Measurements from ENCODE around the gene IPMK.
A peak's percentile ranks its signal among the peaks of the same experiment; 100 is the strongest.
"Not testable (repeated sequence)": the region's sequence is repeated elsewhere in the genome, so short reads cannot be mapped to it uniquely, and the experiment has no call there.

IPMK gene

DNA sequence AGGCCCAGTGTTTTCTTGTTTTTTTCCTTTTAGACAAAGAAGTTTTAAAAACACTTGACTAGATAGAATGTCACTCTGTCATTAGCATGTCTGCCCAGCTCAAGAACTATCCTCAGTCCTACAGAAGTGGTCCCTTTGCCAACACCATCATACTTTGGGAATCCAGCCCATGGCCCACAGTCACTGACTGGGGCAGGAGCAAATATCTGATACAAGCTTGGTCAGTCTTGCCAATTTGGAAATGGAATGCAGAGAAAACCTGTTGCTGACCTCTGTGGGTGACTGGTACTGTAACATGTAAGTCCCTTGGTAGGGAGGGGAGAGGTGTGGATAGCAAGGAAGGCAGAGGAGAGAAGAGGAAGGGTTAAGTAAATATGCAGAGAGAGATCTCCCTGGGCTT lies 47.8 kb downstream of the IPMK start:
- no peak for DNase-seq

DNA sequence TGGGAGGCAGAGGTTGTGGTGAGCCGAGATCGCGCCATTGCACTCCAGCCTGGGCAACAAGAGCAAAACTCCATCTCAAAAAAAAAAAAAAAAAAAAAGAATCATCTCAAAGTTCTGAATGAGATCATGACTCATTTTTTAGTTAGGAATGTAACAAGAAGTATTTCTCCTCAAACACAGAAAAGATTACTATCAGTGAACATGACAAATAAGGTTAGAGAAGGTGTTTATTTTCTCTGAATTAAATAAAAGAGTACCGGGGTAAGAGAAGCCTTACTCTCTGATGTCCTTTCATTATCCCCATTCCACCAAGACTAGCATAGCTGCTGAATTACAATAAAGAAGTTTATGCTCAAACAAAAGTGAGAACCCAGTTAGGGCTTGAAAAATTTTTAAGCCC lies 50.1 kb downstream of the IPMK start:
- DNase-seq, result no peak

DNA sequence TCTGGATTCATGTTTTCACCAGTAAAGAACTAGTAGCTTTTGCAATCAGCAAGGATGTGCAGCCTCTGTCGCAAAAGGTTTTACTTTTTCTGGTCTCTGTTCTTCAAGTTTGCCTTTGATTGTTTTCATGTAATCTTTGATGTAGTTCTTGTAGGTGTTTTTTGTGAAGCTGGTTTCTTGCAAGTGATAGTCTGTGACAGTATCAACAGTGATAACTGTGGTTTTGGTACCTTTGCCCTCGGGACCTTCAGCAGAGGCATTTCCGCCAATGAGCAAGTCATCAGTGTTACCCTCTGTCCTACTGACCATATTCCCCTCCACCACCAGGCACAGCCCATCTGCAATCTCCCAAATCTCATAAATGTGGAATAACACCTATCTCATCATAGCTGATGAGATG lies 55.1 kb downstream of the IPMK start:
- DNase-seq, result no peak

DNA sequence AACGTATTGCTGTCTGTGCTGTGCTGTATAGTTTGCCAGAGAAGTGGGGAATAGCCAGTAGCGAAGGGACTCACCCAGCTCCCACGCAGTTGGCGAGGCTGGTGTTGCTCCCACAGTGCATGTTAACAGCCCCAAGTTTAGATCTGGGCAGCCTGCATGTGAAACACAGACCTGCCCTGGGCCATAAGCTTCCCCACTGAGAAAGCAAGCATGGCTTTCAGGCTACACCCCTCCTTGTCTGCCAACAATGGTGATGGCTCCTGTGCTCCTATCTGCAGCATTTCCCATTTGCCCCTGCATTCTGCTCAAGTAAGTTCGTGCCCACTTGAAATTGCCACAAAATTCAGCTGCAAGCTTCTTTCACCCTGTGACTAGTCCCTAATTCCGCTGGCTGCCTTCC lies 57.5 kb downstream of the IPMK start:
- no peak for DNase-seq

DNA sequence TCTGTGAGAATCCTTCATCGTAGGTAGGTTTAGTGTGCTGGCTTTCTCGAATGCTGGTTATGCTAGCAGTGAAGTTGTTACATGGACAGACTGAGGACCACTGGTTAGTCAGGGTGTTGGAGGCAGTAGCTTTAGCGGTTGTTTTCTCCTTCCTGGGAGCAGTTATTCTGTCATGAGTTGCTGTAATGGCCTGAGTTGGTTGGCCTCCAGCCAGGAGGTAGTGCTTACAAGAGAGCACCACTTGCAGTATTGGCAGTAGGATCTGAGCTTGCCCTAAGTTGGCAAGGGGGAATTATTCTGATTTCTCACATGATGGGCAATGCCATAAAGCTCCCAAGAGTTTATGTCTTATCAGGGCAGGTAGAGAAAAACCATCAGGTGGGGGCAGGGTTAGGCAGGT lies 58.0 kb downstream of the IPMK start:
- no peak for DNase-seq

DNA sequence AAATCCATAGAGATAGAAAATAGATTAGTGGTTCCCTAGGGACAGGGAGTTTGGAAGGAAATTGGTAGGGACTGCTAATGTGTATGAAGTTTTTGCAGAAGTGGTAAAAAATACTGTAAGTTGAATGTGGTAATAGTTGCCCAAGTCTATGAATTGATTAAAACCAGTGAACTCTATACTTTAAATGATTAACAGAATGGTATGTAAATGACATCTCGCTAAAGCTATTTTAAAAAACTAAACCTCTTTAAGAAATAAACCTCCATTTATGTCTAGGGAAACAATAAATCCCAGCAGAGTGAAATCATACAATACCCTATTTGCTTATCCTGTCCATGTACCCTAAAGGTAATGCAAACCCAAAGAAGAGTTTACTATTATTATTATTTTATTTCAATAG lies 61.4 kb downstream of the IPMK start:
- DNase-seq, result no peak

DNA sequence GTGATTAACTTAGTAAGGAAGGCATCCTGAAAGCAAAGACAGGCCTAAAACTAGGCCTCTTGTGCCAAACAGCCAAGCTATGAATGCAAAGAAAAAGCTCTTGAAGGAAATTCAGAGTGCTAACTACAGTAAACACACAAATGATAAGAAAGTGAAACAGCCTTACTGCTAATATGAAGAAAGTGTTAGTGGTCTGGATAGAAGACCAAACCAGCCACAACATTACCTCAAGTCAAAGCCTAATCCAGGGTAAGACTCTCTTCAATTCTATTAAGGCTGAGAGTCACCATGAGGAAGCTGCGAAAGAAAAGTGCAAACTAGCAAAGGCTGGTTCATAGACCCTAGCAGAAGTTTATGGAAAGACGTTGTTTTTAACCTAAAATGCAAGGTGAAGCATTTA lies 66.0 kb downstream of the IPMK start:
- no peak for DNase-seq

DNA sequence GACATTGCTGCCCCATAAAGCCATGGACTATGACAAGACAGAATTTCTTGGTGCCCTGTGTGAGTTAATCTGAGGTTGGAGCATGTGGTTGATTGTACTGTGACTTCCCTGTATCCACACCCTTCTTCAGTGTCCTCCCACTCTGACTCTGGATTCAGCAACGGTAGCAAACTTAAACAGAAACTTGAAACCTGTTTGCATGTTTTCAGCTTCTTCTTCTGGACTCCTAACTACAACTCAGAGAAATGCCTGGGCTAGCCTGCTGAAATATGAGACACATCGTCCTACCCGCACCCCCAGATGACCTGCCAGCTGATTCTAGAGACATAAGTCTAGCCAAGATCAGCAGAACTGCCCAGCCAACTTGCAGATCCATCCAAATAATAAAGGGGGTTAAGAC lies 78.4 kb downstream of the IPMK start:
- no peak for DNase-seq

DNA sequence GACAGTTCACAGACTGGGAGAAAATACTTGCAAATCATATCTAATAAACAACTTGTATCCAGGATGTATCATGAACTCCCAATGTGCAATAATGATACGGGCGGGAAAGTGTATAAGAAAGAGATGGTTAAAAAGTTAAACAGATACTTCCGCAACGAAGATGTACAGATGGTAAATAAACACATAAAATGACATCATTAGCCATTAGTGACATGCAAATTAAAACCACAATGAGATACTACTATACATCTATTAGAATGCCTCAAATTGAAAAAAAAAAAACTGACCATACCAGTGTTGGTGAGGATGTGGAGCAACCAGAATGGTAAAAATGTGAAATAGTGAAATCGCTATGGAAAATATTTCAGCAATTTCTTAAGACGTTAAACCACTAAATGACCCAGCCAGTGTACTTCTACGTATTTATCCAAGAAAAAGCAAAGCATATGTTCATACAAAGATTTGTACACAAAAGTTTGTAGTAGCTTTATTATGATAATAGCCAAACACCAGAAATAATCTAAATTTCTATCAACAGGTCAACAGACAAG lies 83.5 kb downstream of the IPMK start:
- DNase-seq, result no peak

DNA sequence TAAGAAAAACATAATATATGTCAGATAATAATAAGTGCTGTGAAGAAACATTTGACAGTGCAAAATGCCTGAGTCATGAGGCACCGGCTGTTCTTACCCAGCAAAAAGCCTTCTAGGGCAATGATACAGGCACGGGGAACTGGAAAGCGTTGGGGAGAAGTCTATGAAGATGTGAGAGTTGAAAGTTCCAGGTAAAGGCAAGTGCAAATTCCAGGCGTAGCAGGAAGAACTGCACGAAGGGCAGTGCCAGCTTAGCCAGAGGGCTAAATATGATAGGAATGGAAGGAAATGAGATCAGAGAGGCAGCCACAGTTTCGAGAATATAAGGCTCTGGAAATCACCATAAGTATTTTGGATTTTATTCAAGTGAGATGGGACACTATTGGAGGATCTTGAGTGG lies 87.0 kb downstream of the IPMK start:
- no peak for DNase-seq

DNA sequence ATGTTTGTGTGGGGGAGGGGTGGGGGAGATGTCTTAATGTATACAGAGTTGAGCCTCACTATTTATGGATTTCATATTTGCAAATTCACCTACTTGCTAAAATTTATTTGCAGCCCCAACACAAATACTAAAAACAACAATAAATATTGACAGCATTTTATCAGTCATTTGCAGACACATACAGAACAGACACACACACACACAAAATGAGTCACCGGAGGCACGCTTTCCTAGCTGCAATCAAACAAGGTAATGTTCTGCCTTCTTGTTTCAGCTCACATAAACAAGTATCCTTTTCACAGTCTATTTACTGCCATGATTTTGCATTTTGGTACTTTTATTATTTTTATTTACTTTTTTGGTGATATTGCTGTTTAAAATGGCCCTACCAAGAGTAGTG lies 88.5 kb downstream of the IPMK start:
- no peak for DNase-seq

DNA sequence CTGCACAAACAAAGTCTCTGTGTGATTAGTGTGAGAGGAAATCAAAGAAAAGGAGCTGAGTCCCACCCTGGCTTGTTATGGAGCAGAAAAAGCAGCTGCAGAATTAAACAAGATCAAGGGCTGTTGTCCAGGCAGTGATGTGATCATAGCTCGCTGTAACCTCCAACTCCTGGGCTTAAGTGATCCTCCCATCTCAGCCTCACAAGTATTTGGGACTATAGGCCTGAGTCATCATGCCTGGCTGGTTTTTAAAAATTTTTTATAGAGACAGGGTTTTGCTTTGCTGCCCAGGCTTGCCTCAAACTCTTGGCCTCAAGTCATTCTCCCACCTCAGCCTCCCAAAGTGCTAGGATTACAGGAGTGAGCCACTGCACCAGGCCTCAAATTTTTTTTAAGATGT lies 88.9 kb downstream of the IPMK start:
- DNase-seq, result no peak

DNA sequence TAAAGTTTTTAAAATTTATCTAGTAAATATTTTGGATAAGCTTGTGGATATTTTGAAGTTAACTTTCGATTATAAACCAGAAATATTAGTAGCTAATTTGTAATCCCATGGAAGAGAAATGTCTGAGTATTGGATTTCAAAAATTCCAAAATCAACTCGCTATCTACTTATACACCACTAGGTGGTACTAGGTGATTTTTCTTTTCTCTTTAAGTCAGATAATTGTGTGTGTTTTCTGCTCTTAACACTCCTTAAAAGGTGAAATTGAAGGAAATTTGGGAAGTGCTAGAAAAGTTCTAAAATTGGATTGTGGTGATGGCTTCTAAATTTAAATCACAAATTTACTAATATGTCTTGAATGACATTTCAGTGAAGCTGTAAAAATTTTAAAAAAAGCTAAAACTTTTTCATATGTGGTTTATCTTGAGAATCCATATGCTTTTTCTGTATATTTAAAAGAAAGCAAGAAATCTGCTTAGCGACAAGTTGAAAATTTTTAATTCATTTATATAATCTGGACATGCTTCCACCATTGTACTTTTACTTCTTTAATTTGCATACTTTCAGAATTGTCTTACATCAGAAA lies 90.2 kb downstream of the IPMK start:
- DNase-seq, result no peak

DNA sequence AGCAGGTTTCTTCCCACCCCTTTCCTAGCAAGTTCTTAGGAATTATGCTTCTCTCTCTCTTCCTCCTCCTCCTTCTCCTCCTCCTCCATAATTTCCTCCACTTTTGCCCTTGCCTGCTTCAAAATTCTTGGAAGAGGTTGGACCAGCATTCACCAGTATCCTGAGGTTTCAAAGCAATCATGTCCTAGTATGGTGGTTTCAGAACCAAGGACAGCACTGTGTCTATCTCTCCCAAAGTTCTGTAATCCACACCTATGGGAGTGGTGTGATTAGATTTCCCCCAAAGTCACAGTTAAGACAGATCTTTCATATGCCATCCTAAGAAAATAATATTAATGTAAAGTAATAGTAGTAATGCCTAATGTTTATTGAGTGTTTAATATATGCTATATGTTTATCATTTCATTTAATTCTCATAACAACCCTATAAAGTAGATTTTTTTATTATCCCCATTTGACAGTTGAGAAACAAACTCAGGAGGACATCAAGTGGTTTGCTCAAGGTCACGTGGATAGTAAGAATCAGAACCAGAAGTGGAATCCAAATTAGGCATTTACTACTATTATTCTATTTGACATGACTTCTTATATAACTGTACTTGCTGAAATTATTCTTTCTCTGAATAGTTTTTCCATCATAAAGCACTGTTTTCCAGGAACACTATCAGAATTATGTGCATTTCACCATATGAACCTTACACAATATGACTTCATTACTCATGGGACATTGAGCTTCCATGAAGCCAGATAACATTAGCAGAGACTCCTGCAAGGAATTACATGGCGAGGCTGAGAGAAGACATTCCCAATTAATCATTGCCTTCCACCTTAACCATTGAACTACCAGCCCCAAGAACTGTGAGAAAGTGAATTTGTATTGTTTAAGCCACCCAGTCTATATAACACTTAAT lies 91.4 kb downstream of the IPMK start:
- no peak for DNase-seq

DNA sequence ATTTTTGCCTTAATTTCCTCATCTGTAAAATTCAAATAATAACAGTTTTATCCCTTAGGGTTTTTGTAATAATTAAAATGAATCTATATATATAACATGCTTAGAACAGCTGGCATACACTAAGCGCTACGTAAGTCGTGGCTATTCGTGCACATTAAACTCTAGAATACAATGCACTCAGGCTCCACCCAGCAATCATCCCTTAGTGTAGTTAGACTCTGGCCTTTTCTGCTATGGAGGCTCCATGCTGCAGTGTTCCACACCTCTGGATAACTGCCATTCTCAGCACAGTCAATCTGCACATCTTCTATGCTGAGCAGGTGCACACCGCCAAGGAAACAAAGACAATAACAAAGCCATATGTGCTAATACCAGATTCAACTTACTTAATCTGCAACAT lies 92.9 kb downstream of the IPMK start:
- no peak for DNase-seq

DNA sequence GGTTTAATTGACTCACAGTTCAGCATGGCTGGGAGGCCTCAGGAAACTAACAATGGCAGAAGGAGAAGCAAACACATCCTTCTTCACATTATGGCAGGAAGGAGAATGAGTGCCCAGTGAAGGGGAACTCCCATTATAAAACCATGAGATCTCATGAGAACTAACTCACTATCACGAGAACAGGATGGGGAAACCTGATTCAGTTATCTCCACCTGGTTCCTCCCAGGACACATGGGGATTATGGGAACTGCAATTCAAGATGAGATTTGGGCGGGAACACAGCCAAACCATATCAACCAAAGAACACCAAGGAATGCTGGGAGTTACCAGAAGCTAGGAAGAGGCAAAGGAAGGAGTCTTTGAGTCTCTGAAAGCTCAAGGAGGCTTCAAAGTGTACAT lies 94.3 kb downstream of the IPMK start:
- no peak for DNase-seq

DNA sequence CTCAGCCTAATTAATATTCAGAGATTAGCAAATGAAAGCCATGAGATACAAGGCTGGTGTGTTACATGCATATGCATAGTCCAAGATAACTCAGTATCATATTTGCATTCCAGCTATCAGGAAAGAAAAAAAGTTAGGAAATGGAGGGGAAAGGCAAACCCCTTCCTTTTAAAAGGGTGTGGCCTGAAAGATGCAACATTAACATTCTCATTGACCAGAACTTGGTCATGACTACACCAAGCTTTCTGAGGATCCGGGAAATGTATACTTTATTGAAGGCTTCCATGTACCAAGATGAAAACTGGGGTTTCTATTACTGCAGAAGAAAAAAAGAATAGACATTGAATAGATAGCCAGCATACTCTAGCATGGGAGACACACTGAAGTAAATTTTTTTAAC lies 96.5 kb downstream of the IPMK start:
- DNase-seq, result no peak

DNA sequence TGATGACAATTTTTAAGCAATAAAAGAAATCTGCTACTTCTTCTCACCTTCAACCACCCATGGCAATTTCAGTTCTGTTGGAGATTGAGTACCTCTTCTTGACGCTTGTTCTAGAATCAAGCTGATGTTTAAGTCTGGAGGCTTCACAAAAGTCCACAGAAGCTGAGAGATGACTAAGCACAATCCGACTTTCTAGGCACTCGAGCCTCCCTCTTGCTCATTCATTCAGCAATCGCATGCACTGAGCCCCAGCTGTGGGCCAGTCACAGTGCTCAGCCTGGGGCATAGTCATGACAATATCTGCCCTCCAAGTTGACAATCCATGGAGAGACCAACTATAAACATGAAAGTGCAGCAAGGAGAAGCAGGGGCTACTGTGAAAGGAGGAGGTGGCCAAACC lies 103.2 kb downstream of the IPMK start:
- DNase-seq, result no peak

DNA sequence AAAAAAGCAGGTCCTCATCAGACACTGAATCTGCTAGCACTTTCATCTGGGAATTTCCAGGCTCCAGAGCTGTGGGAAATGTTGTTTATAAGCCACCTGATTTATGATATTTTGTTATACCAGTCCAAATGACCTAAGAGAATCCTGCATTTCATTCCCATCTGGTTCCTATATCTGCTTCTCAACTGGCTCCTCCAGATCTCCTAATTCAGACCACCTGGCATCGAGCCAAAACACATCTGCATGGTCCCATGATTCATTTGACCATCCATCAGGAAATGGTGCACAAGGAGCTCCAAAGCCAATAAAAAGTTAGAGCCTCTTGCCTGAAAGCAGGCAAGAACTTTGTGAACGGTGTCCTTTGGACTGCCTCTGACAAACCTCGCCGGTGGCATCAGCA lies 108.9 kb downstream of the IPMK start:
- DNase-seq, result no peak

DNA sequence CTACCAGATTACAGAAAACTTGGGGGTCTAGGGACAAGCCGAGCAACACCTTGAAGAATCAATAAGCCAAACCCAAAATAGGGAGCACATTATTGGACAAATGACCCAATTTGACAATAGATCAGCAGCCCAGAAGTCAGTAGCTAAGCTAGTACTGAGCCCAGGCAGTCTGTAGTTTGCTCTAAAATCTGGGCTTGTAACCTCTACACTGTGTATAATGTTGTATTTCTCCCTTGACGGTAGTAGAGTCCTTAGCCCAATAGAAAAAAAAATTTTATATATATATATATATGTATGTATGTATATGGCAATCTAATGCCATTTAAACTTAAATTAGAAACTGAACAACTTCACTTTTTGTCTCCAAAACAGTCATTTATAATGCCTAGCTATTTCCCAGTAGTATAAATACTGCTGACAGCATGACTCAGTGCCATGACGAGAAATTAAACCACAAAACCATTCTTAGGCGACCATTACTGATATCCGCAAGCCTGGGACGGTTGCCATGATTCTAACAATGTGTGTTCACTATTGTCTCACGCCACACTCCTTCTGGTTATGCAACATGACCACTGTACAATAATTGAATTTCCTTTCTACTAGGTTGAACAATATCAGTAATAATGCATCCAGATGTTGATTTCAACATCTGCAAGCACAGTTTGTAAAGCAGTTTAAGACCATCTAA lies 110.5 kb downstream of the IPMK start:
- DNase-seq, result no peak

DNA sequence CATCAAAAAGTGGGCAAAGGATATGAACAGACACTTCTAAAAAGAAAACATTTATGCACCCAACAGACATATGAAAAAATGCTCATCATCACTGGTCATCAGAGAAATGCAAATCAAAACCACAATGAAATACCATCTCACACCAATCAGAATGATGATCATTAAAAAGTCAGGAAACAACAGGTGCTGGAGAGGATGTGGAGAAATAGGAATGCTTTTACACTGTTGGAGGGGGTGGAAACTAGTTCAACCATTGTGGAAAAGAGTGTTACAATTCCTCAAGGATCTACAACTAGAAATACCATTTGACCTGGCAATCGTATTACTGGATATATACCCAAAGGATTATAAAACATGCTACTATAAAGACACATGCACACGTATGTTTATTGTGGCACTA lies 111.8 kb downstream of the IPMK start:
- DNase-seq, result not testable (repeated sequence)

DNA sequence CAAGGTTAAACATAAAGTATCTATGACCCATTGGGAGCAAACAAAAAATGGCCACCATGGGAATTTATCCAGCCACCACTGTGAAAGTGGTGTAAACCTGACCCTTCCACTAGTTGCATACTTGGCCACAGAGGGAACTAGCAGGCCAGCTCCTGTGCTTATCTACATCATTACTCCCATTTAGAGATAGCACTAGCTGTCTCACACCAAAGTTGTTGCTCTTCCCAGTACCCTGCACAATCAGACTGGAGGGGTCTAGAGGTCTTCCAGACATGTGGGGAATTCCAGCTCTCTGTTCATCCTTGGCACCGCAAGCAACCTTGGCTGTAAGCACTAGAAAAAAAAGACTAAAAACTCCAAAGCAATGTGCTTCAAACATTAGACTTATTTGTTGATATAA lies 113.9 kb downstream of the IPMK start:
- no peak for DNase-seq

DNA sequence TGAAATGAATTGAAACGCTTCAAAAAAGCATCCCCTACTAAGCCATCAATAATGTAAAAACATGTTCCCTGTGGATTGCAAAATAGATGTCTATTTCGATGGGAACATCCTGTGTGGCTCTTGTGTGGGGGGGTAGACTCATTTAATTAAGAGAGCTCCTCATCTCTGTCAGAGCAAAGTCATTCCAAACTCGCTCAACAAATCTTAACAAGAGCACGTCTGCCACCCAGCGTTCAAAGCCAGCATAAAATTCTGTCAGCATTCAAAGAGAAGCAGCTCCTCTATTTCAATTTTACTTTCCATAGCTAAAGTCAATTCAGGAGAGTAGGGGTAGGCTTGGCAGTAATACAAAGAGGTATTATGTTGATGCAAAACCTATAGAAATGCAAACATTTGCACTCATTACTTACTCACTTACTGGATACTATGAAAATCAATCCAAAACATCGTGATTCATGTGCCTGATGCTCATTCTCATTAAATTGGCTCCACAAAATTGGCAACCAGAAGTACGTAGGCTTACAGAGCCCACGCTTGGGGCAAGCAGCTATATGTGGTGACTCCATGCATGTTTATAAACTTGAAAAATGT lies 114.9 kb downstream of the IPMK start:
- DNase-seq, result peak; percentile 13

DNA sequence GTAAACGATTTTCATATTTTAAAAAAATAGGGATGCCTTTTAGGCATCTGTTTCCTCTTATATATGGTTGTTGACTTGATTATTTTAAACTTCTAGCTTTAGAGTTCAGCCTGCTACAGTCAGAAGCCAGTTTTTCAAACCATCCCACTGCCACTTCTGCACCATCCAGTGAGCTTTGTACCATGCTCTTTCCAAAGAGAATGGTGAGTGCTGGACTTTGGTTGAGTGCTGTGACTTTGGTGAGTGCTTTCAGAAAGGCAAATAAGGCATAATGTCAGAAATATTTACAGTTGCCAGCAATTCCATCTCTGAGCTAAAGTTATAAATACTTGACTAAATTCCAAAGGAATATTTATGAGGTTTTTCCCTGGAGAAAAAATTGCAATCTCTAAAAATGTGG lies 117.4 kb downstream of the IPMK start:
- DNase-seq, result no peak

All from activated CD4-positive, alpha-beta T cell treated with anti-CD3 and anti-CD28 coated beads, Interleukin-2, amount 50 U/mL, for 1 hour (primary cell).